IPS DF 4.7 (cell line): Measurements from ENCODE around the gene SCRG1.

Source experiments
- DNase-seq: peaks from one replicate; pipeline ENCODE4 v3.0.0-alpha.2; 2013; ENCODE audit warnings: low spot score; ENCODE audit errors: extremely low read depth

Gene SCRG1

DNA sequence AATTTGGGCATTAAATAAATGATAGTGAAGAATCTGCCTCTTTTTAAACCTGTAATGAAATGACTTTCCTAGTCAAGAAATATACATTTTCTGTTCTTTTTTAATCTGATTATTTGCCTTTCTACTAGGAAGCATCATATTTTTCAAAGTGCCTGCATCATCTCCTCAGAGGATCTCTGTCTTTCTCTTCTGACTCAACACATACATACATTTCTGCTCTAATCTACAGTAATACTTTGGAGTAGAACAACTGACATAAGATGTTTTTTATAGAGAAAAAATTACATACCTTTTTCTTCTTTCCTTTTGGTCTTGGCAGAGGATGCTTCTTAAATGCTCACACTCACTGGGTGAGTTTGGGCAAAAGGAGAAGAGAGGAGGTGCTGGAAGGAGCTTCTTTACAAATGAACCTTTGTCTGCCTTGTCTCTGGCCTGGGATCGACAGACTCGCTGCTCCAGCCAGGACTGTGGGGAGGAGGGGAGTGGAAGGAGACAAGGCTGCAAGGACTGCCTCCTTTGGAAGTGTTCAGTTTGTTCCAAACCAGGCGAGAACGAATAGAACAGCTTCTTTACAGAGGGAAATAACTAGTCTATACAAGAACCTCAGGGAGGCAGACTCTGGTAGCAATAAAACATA lies at the start of gene SCRG1:
SCRG1 (minus strand) TSS at position 338 of the 637 bp plus-strand sequence. CDS start 7,702 bp downstream, outside the sequence.
- no peak for DNase-seq

DNA sequence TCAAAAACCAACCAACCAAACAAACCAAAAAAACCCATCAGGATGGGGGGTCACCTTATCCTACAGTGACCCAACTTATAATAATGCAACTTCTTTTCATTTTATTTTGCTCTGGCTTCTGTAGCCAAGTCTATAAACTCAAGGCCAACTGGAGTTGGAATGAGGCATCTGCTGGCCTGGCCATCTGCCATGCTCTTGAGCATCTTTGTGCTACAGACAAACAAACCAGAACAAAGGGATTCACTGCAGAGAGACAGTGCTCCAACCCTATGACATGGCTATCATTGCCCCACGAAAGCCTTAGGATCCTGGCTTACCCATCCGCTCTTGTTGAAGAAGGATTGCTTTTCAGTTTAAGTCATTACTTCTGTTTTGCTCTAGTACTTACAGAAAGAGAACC lies 49.2 kb upstream of the SCRG1 start:
- DNase-seq: no peak

DNA sequence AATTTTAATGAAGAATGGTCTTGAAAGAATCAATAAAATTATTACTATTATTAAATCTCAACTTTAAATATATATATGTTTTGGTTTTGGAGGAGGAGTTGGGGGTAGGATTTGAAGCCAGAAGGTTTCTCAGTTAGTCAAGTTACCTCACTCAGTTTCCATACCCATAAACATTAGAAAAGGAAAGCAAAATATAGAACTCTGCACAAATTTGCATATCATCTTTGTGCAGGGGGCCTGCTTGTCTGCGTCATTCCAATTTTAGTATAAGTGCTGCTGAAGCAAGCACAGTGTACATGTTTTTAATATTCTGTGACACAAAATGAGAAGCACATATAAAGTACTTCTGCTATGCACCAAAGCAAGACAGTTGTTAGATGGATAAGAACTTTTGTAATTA lies 47.5 kb upstream of the SCRG1 start:
- DNase-seq: no peak

DNA sequence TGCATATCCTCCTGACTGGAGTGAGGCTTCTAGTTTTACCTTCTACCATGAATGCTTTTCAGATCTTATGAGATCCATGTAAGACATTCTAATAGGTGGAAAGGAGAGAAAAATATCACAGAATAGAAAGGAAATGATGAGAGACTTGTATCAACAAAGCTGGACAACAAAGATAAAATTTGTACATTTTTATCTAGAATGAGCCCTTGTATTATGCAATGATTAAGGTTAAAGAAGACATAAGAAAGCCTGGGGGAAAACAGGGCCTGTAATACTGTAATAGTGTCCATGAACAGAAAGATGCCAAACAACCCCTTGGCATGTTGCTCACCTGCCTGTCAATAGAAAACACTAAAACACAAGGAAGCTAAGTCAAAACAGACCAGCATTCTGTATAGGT lies 44.2 kb upstream of the SCRG1 start:
- DNase-seq: no peak

- no peak for DNase-seq
Observed at GRCh38 chr4:173442223-173442932, 43.5 kb upstream of the SCRG1 start.

- no peak for DNase-seq
Observed at GRCh38 chr4:173440888-173441287, 42.0 kb upstream of the SCRG1 start.

DNA sequence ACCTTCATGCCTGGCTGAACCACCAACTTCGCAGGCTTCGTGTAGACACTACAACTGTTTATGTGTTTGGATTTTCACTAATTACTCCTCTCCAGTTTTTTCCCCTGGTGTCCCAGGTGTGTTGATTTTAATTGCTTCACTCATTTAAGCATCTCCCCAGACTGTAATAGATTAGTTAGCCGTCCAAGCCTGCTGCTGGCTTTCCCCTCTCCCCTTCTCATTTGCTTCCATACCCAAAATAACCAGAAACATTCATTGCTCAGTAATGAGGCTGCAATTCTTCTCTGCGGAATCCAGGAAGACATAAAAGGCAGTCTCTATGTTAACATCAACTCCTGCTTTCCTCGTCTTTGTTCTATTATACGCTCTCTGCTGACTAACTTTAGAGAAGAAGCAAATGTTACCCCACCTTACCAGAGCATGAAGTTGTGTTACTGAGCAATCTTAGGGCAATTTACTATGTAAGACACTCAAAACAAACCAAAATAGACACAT lies 37.9 kb upstream of the SCRG1 start:
- DNase-seq: no peak

GRCh38 chr4:173436149-173436579 lies 37.2 kb upstream of the SCRG1 start:
- DNase-seq: no peak

DNA sequence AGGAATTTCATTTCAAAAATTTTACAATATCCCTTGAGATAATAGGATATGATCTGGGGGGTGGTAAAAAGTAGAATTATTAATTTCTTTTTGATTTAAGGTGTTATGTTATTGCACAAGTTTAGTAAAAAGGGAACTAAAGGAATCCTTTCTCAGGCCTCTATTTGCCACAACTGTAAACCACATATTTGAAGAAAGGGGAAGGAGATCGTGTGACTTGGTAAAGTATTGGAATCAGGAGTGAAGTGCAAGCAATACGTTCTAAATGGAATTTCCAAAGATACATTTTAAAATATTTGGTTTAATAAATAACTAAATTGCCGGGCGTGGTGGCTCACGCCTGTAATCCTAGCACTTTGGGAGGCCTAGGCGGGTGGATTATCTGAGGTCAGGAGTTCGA lies 35.3 kb upstream of the SCRG1 start:
- no peak for DNase-seq

DNA sequence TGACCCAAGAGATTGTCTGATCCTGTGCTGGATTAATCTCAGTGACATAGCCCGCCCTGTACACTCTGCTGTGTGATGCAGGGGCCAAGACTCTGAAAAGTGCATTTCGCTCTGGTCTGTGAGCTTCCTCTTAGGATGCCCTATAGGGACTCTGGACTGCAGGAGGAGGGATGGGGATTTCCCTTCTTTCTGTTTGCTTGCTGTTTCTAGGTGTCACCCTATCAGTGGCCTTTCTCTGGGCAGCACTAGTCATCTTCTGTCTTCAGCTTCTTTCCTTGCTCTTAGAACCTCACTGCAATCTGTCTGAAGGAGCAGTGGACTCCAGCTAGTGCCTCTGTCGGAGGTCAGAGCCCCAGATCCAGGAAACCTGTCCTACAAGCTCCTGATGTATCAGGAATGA lies 34.5 kb upstream of the SCRG1 start:
- DNase-seq: no peak

- DNase-seq: no peak
Observed at GRCh38 chr4:173432430-173432829, 33.5 kb upstream of the SCRG1 start.

DNA sequence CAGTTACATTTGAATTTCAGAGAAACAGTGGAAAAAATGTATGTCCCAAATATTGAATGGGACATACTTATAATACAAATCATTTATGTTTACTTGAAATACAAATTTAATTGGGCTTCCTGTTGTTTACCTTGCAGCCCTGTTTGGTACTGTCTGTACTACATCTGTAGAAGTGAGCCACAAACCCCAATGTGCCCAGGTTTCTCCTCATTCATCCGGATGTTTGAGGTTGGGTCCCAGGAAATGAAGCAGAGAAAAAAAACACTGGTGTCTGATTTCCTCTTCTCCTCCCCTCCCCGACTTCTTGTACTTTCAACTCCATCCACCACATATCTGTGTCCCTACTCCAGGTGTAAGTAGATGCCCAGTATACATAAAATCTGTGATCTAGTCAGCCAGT lies 27.1 kb upstream of the SCRG1 start:
- no peak for DNase-seq

- DNase-seq: no peak
Observed at GRCh38 chr4:173424899-173425805, 26.2 kb upstream of the SCRG1 start.

- DNase-seq: no peak
Observed at GRCh38 chr4:173420801-173421200, 21.9 kb upstream of the SCRG1 start.

DNA sequence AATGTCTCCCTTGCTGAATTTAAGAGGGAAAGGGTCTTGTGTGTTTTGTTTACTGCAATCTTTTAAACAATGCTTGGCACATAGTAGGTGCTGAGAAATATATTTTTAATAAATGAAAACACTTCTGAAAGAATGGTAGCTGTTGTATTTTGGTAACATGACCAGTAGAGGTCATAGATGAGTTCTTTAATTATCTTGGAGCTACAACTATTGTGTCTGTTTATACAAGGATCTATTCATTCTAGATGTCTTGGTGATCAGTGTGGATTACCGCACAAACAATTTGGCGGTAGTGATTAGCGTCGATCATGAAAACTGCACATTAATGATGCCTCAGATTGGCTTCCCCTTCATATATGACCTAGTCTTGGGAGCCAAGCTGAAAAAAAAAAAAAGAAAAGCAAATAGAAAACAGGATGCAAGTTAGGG lies 21.4 kb upstream of the SCRG1 start:
- DNase-seq: no peak

GRCh38 chr4:173418639-173419038 lies 19.7 kb upstream of the SCRG1 start:
- DNase-seq: no peak

- DNase-seq: no peak
Observed at GRCh38 chr4:173417833-173418232, 18.9 kb upstream of the SCRG1 start.

DNA sequence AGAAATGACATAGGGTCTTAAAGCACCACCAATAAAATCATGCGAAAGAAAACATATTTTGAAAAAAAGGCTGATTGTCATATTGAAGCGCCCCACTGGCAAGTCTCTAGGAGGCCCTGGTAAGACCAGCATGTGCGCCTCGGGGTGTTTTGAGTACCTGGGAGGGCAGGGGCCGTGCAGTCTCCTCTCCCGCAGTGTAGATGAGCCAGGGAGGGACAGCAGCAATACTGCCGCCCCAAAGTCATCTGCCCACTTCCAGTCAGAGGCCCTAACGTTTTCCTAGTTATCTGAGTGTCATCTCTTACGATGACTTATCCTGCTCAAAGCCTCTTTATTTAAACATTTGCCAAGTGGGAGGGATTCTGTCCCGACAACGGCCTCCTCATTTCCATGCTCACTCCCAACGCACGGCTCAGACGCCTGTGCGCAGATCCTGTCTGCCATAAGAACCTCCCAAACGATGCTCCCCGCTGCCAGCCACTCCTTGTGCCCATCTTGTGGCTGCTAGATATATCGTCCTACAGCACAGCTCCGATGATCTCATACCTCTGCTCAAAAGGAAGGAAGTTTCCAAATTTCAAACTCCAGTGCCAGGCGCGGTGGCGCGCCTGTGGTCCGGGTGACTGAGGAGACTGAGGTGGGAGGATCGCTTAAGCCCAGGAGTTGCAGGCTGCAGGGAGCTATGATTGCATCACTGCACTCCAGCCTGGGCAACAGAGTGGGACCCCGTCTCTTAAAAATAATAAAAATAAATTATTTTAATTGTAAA lies 17.2 kb upstream of the SCRG1 start:
- DNase-seq: no peak

- DNase-seq: no peak
Observed at GRCh38 chr4:173415092-173415491, 16.2 kb upstream of the SCRG1 start.

DNA sequence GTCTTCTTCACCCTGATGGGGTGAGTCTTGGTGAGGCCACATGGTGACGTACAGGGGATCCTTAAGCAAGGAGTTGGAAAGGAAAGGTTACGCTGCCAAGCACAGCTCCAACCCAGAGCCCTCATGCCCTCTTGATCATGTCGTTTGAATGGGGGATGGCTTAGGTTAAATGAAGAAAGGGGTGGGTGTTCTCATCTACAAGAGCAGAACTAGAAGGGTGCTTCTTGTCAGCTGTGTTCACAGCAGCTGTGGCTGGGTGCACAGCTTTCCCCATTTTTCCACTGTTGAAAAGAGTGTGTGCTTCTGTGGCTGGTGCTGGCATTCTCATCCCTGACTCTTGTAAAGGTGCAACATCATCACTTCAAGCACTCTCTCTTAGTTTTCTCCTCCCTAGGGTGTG lies 15.5 kb upstream of the SCRG1 start:
- no peak for DNase-seq

DNA sequence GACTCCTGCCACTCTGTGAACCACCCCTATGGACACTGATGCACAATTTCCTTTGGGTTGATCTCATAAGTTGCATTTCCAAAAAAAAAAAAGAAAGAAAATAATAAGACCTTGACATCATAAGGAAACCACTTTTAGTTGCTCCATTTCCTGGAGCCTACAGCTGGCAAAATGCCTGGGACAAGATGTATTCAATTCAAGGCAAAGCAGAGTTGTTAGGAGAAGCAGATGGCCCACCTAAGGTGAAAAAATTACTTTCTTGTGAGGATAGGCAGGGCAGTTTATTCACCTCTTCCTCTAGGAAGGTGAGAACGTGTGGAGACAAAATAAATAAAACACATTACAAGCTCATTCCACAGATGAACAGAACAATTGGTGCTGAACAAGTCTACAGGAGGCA lies 14.1 kb upstream of the SCRG1 start:
- no peak for DNase-seq
